Pancreas (tissue), 10 donors: ENCODE measurements around the gene ACOX2. TPM values are rescaled to one million over a fixed set of nuclear protein-coding genes. Genes with fewer than 3 reads are reported as not detected.

Source experiments
- ATAC-seq, 4 donors: fragments of 200-7000 bp; cut with Tn5 transposase; one replicate each; pipeline versions ENCODE4 v1.8.0 to v1.9.1; 2020; ENCODE audit warnings: mild to moderate bottlenecking in 4 of 4, moderate library complexity in 4 of 4
- DNase-seq, 6 donors: peaks; one replicate each; pipeline ENCODE4 v3.0.0-alpha.2; 2020
- FAIRE-seq: peaks from 2 replicates; lab custom pipeline; 2012; peaks lifted over from hg19 to GRCh38; lab: Jason Lieb, UNC
- H3K27ac ChIP-seq, 4 donors: fragments of 200-600 bp; sonication (generic); 1 replicate in 3 of 4; 2 replicates in 1 of 4; pipeline versions ENCODE4 v1.5.0 to v1.8.0; 2020
- H3K27me3 ChIP-seq, 4 donors: fragments of 200-600 bp; one replicate each; pipeline ENCODE4 v1.8.0; 2021
- H3K36me3 ChIP-seq, 3 donors: fragments of 200-600 bp; sonication (generic) in 1 of 3; one replicate each; pipeline versions ENCODE4 v1.5.0 to v1.8.0; 2020 to 2021
- H3K4me1 ChIP-seq, 3 donors: fragments of 200-600 bp; one replicate each; pipeline ENCODE4 v1.8.0; 2021
- H3K4me3 ChIP-seq, 4 donors: fragments of 200-600 bp; sonication (generic) in 2 of 4; one replicate each; pipeline versions ENCODE4 v1.5.0 to v1.8.0; 2020 to 2021
- H3K9me3 ChIP-seq, 4 donors: fragments of 200-600 bp; one replicate each; pipeline ENCODE4 v1.8.0; 2021
- CTCF ChIP-seq, 4 donors: fragments of 200-600 bp; sonication (generic) in 3 of 4; IDR thresholded peaks; one replicate each; pipeline versions ENCODE4 v1.5.0 to v1.8.0; 2021; ENCODE audit warnings: antibody characterized with exemption in 4 of 4
- WGBS, 2 donors: extraction: QIAGEN DNeasy Blood & Tissue Kit; methylation state at CpG; one replicate each; pipeline ENCODE4 v1.1.7; 2013; 5-methylcytosine and 5-hydroxymethylcytosine counted together
- intact Hi-C, 3 donors: fragments of 100-400 bp; cut with DNase I; formaldehyde crosslinking; loops; one replicate each; pipeline versions ENCODE4 v1.11.1 to v1.14.2; 2022
- polyA plus RNA-seq, 2 donors: library from polyadenylated mRNA; stranded (reverse); fragments of 200-250 nt; gene quantifications; one replicate each; pipeline ENCODE4 v1.2.3, GENCODE V29; 2013
- total RNA-seq, 6 donors: library from RNA; stranded (reverse); fragmentation: NEBNext Ultra II Directional in 4 of 6; extraction: Animal tissue kit (Norgen Biotek cat#: 25700) in 4 of 6; gene quantifications; one replicate each; pipeline versions ENCODE4 v1.2.1 to v1.2.4, GENCODE V29; 2021 to 2023
- donor health status: healthy with polysubstance abuse.
- donor health status: DM: no; HTN: no; CAD: no; lungs with moderate emphysema.
- donor health status: DM: no; HTN: no; CAD: no.
- donor health status: control.
- donor health status: control.
- donor health status: Bipolar disorder and iron deficiency.
- donor health status: DM: yes; HTN: yes; CAD: no.
- donor health status: DM: no; HTN: no; CAD: no.
- donor health status: DM: no; HTN: no; CAD: no.
- donor health status: DM: yes; HTN: yes; CAD: no.

The ACOX2 gene
- total and polyA plus RNA-seq, 8 donors: 1.3 to 13.3 (median 8.3) TPM

GRCh38 chr3:58555203-58555602 lies 18.2 kb upstream of the ACOX2 start:
- Histone ChIP-seq H3K36me3 (no peaks in the 10 kb centered on the region), H3K27me3 (no peaks in the 10 kb centered on the region), H3K4me3 (no peak overlapping the region), H3K4me1 (no peaks in the 10 kb centered on the region), H3K27ac (no peak overlapping the region), H3K9me3 (no peaks in the 10 kb centered on the region)
- TF ChIP-seq CTCF (IDR thresholded peaks at IDR 0.05): no peak
- ATAC-seq (no peak), DNase-seq (peak in 1 of 6 donors; percentile 2), FAIRE-seq (no peak)
- intact Hi-C loops: no loop called here
- whole genome bisulfite sequencing, 2 donors: 87 to 94% methylated on average over 2 of the region's 2 CpGs

DNA sequence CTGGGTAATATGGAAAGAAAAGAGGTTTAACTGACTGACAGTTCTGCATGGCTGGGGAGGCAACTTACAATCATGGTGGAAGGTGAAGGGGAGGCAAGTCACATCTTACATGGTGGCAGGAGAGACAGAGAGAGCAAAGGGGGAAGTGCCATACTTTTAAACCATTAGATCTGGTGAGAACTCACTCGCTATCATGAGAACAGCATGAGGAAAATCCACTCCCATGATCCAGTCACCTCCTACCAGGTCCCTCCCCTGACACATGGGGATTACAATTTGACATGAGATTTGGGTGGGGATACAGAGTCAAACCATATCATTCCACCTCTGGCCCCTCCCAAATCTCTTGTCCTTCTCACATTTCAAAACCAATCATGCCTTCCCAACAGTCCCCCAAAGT lies 16.0 kb upstream of the ACOX2 start:
- H3K9me3 ChIP-seq: no peaks in the 10 kb centered on the region
- no peak overlapping the region for H3K4me3 ChIP-seq
- ATAC-seq: no peak
- no peaks in the 10 kb centered on the region for H3K4me1 ChIP-seq
- WGBS, 2 donors: 94 to 100% methylated on average over 1 of the region's 1 CpG
- H3K27ac ChIP-seq: no peak overlapping the region
- FAIRE-seq: no peak
- TF ChIP-seq CTCF (IDR thresholded peaks at IDR 0.05): no peak
- DNase-seq: peak in 1 of 6 donors; percentile 1
- no peaks in the 10 kb centered on the region for H3K36me3 ChIP-seq
- intact Hi-C loops: no loop called here
- H3K27me3 ChIP-seq: no peaks in the 10 kb centered on the region

GRCh38 chr3:58551636-58552180 lies 14.7 kb upstream of the ACOX2 start:
- Histone ChIP-seq H3K27me3 (no peaks in the 10 kb centered on the region), H3K27ac (no peak overlapping the region), H3K9me3 (no peaks in the 10 kb centered on the region), H3K36me3 (no peaks in the 10 kb centered on the region), H3K4me3 (no peak overlapping the region), H3K4me1 (no peaks in the 10 kb centered on the region)
- DNase-seq: no peak
- 77 to 83% methylated on average over 4 of the region's 4 CpGs for WGBS, 2 donors
- FAIRE-seq: no peak
- TF ChIP-seq CTCF (IDR thresholded peaks at IDR 0.05): no peak
- intact Hi-C loops: no loop called here
- no peak for ATAC-seq

DNA sequence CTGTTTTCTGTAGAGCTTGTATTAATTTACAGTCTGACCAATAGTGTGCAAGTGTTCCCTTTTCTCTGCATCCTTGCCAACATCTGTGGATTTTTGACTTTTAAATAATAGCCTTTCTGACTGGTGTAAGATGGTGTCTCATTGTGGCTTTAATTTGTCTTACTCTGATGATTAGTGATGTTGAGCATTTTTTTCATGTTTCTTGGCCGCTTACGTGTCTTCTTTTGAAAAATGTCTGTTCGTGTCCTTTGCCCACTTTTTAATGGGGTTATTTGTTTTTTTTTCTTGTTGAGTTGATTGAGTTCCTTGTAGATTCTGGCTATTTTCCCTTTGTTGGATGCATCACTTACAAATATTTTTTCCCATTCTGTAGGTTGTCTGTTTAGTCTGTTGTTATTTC lies 7.6 kb upstream of the ACOX2 start:
- WGBS, 2 donors: 92 to 96% methylated on average over 3 of the region's 3 CpGs
- no peak for TF ChIP-seq CTCF (IDR thresholded peaks at IDR 0.05)
- Histone ChIP-seq H3K36me3 (no peaks in the 10 kb centered on the region), H3K4me3 (no peak overlapping the region), H3K4me1 (no peaks in the 10 kb centered on the region), H3K9me3 (no peaks in the 10 kb centered on the region), H3K27me3 (no peaks in the 10 kb centered on the region), H3K27ac (no peak overlapping the region)
- ATAC-seq: no peak
- intact Hi-C loops: no loop called here
- no peak for DNase-seq
- no peak for FAIRE-seq

GRCh38 chr3:58540176-58540858 lies 3.3 kb upstream of the ACOX2 start:
- H3K27me3 ChIP-seq: no peaks in the 10 kb centered on the region
- no peaks in the 10 kb centered on the region for H3K36me3 ChIP-seq
- no peak overlapping the region for H3K27ac ChIP-seq
- intact Hi-C loops: no loop called here
- peak in 1 of 6 donors; percentile 4 for DNase-seq
- no peaks in the 10 kb centered on the region for H3K9me3 ChIP-seq
- FAIRE-seq: no peak
- peaks cover 18 to 30% (median 27%) of the 10 kb centered on the region in 3 donors for H3K4me1 ChIP-seq
- 93 to 95% methylated on average over 8 of the region's 8 CpGs for WGBS, 2 donors
- no peak for ATAC-seq
- H3K4me3 ChIP-seq: no peak overlapping the region
- TF ChIP-seq CTCF (IDR thresholded peaks at IDR 0.05): no peak
